GM12878 (cell line): Measurements from ENCODE around the gene GNA14. TPM values are rescaled to one million over a fixed set of nuclear protein-coding genes. Genes with fewer than 3 reads are reported as not detected.

ENCODE experiments used
- ATAC-seq: fragments of 200-7000 bp; cut with Tn5 transposase; 3 replicates; pipeline ENCODE4 v1.9.1; 2020; ENCODE audit warnings: mild to moderate bottlenecking, moderate library complexity
- BruUV-seq: library from RNA; stranded (reverse); fragments of 400-500 nt; replicated peaks from 2 replicates; lab custom pipeline; 2021; lab: Mats Ljungman, UMichigan
- CTCF ChIA-PET: fragments of 300-600 bp; sonication (Branson Sonifier 250); formaldehyde crosslinking; extraction: SDS; loops from one replicate; lab custom pipeline; 2021; ENCODE audit warnings: inconsistent platforms; lab: Yijun Ruan, JAX
- POLR2A ChIA-PET: fragments of 350-600 bp; formaldehyde crosslinking; extraction: SDS; loops from one replicate; lab custom pipeline; 2021; ENCODE audit warnings: inconsistent platforms; lab: Charles Lee
- RAD21 ChIA-PET: fragments of 300-600 bp; sonication (Branson Sonifier 250); formaldehyde crosslinking; loops from one replicate; lab custom pipeline; 2023; ENCODE audit warnings: antibody characterized with exemption; ENCODE audit not compliant: unreplicated experiment; lab: Charles Lee
- SMC1A ChIA-PET: fragments of 300-600 bp; sonication (Branson Sonifier 250); formaldehyde crosslinking; loops from one replicate; lab custom pipeline; 2023; ENCODE audit not compliant: unreplicated experiment, uncharacterized antibody; lab: Charles Lee
- DNase-seq: peaks from one replicate; pipeline ENCODE4 v3.0.0-alpha.2; 2011; ENCODE audit warnings: low read depth, low spot score
- FAIRE-seq: peaks from 3 replicates; lab custom pipeline; 2011; peaks lifted over from hg19 to GRCh38; lab: Jason Lieb, UNC
- H2AFZ ChIP-seq: 2 replicates; pipeline ENCODE4 v1.6.0; 2011; ENCODE audit warnings: low read depth, low read length, control low read depth; ENCODE audit not compliant: control insufficient read depth
- H3K27ac ChIP-seq: 2 replicates; pipeline ENCODE4 v1.5.1; 2011; ENCODE audit warnings: control low read depth; ENCODE audit not compliant: control insufficient read depth, insufficient read depth
- H3K27me3 ChIP-seq, 2 experiments: replicated peaks in 1 of 2; 2 replicates each; pipeline versions ENCODE4 v1.6.0 to v1.6.1; 2011; ENCODE audit warnings: low read length in 1 of 2; ENCODE audit not compliant: control insufficient read depth in 2 of 2, insufficient read depth in 2 of 2
- H3K36me3 ChIP-seq, 2 experiments: 2 replicates each; pipeline ENCODE4 v1.5.1; 2011; ENCODE audit warnings: low read length in 1 of 2; ENCODE audit not compliant: control insufficient read depth in 2 of 2, insufficient read depth in 2 of 2
- H3K4me1 ChIP-seq: 2 replicates; pipeline ENCODE4 v1.6.1; 2011; ENCODE audit warnings: mild to moderate bottlenecking, low read length, moderate library complexity, mixed read lengths; ENCODE audit not compliant: control insufficient read depth, insufficient read depth
- H3K4me2 ChIP-seq: 2 replicates; pipeline ENCODE4 v1.6.0; 2011; ENCODE audit warnings: control low read depth; ENCODE audit not compliant: control insufficient read depth, insufficient read depth
- H3K4me3 ChIP-seq: fragments of 200-600 bp; sonication (generic); 2 replicates; pipeline ENCODE4 v1.5.1; 2016
- H3K79me2 ChIP-seq: 2 replicates; pipeline ENCODE4 v1.6.0; 2011; ENCODE audit warnings: low read length; ENCODE audit not compliant: control insufficient read depth, insufficient read depth
- H3K9ac ChIP-seq: 2 replicates; pipeline ENCODE4 v1.8.0; 2011; ENCODE audit warnings: low read length, control low read depth, mixed read lengths; ENCODE audit not compliant: control insufficient read depth, insufficient read depth
- H3K9me3 ChIP-seq: replicated peaks from 3 replicates; pipeline ENCODE4 v1.5.1; 2011; ENCODE audit warnings: mild to moderate bottlenecking, low read length; ENCODE audit not compliant: control insufficient read depth, insufficient read depth
- H4K20me1 ChIP-seq: 2 replicates; pipeline ENCODE4 v1.6.0; 2011; ENCODE audit not compliant: control insufficient read depth, insufficient read depth
- BRCA1 ChIP-seq: IDR thresholded peaks from 2 replicates; pipeline ENCODE4 v1.6.1; 2011; ENCODE audit warnings: low read depth, low read length, improper control_type of control experiment
- ELK1 ChIP-seq: IDR thresholded peaks from 2 replicates; pipeline ENCODE4 v1.6.1; 2012; ENCODE audit warnings: low read depth, low read length, improper control_type of control experiment
- EZH2 ChIP-seq: IDR thresholded peaks from 2 replicates; pipeline ENCODE4 v1.6.1; 2012; ENCODE audit warnings: low read depth, mild to moderate bottlenecking, control low read depth, inconsistent platforms, low read length, borderline replicate concordance; ENCODE audit not compliant: control insufficient read depth
- FOS ChIP-seq: IDR thresholded peaks from 3 replicates; pipeline ENCODE4 v1.6.1; 2011; ENCODE audit warnings: borderline replicate concordance; ENCODE audit not compliant: insufficient read length; ENCODE audit errors: extremely low read depth
- JUNB ChIP-seq: IDR thresholded peaks from 2 replicates; pipeline ENCODE4 v1.6.1; 2016; ENCODE audit warnings: antibody characterized with exemption, mild to moderate bottlenecking
- KAT2A ChIP-seq: conservative IDR thresholded peaks from 2 replicates; pipeline ENCODE4 v1.6.1; 2011; ENCODE audit warnings: low read depth, low read length; ENCODE audit not compliant: control insufficient read depth
- NFIC ChIP-seq: IDR thresholded peaks from 2 replicates; pipeline ENCODE4 v1.6.1; 2012; ENCODE audit warnings: low read depth, mild to moderate bottlenecking, inconsistent platforms, low read length, moderate library complexity
- PAX5 ChIP-seq: IDR thresholded peaks from 2 replicates; pipeline ENCODE4 v1.6.1; 2011; ENCODE audit warnings: low read depth, low read length, borderline replicate concordance
- PML ChIP-seq: IDR thresholded peaks from 2 replicates; pipeline ENCODE4 v1.6.1; 2012; ENCODE audit warnings: low read length, inconsistent platforms
- POLR2AphosphoS2 ChIP-seq: IDR thresholded peaks from 2 replicates; pipeline ENCODE4 v1.6.1; 2011; ENCODE audit warnings: low read depth, mild to moderate bottlenecking, low read length, improper control_type of control experiment, moderate library complexity
- POU2F2 ChIP-seq: IDR thresholded peaks from 3 replicates; pipeline ENCODE4 v1.6.1; 2011; ENCODE audit warnings: low read depth, mild to moderate bottlenecking, low read length, borderline replicate concordance
- TBL1XR1 ChIP-seq: IDR thresholded peaks from 2 replicates; pipeline ENCODE4 v1.6.1; 2012; ENCODE audit warnings: low read depth, low read length, improper control_type of control experiment
- USF1 ChIP-seq: IDR thresholded peaks from 2 replicates; pipeline ENCODE4 v1.6.1; 2011; ENCODE audit warnings: borderline replicate concordance, low read depth, mild to moderate bottlenecking, moderate library complexity, mixed read lengths, low read length; ENCODE audit not compliant: insufficient read depth; ENCODE audit errors: extremely low read length
- WRNIP1 ChIP-seq: IDR thresholded peaks from 2 replicates; pipeline ENCODE4 v1.6.1; 2011; ENCODE audit warnings: low read depth, low read length, improper control_type of control experiment, borderline replicate concordance
- ZBTB11 ChIP-seq: fragments of 450-650 bp; formaldehyde crosslinking; IDR thresholded peaks from 2 replicates; pipeline ENCODE4 v1.5.0; 2022; ENCODE audit warnings: mild to moderate bottlenecking, missing genetic modification characterization
- WGBS: methylation state at CpG from one replicate; pipeline ENCODE4 v1.1.6; 2016; ENCODE audit warnings: low lambda C conversion rate; ENCODE audit not compliant: insufficient replicate concordance, insufficient coverage; ENCODE audit errors: missing lambda C conversion rate; 5-methylcytosine and 5-hydroxymethylcytosine counted together
- in situ Hi-C: fragments of 300-500 bp; cut with MboI; formaldehyde crosslinking; loops from 9 replicates; pipeline ENCODE4 v1.14.3; 2018; ENCODE audit warnings: mixed read lengths
- intact Hi-C: fragments of 100-400 bp; cut with micrococcal nuclease; formaldehyde crosslinking; loops from one replicate; pipeline ENCODE4 v1.14.2; 2022; ENCODE audit not compliant: unreplicated experiment
- polyA plus RNA-seq, 11 experiments: library from polyadenylated mRNA; depleted of rRNA in 4 of 11; unstranded in 6 of 11; stranded (reverse) in 5 of 11; fragments of >200 nt; fragmentation: Nextera tagmentation in 4 of 11; fragmentation: Illumina TruSeq in 1 of 11; extraction: Ambion mirVana in 4 of 11; extraction: Trizol in 1 of 11; gene quantifications; 1 replicate in 1 of 11; 2 replicates in 10 of 11; pipeline versions ENCODE4 v1.2.1 to v1.2.3, GENCODE V29; 2011 to 2016; ENCODE audit warnings: inconsistent platforms in 2 of 11, missing spikeins in 2 of 11, low read depth in 1 of 11
- total RNA-seq, 4 experiments: library from RNA; depleted of rRNA in 3 of 4; stranded (reverse); fragments of >200 nt in 3 of 4; fragmentation: Illumina TruSeq in 1 of 4; extraction: Trizol in 1 of 4; gene quantifications; 2 replicates each; pipeline versions ENCODE4 v1.2.1 to v1.2.3, GENCODE V29; 2013 to 2021

GNA14 gene
- total and polyA plus RNA-seq, 10 of the 15 experiments (the other 5 are each of a cell fraction or from before 2014, with no cell fraction given), result 0.17 TPM; not detected in 9

- H4K20me1 ChIP-seq, result no peaks in the 10 kb centered on the region
- DNase-seq, result no peak
- H3K4me1 ChIP-seq, result no peaks in the 10 kb centered on the region
- no peak for FAIRE-seq
- no peak overlapping the region for H3K4me2 ChIP-seq
- no peak for ATAC-seq
- no peaks in the 10 kb centered on the region for H3K36me3 ChIP-seq
- no peak overlapping the region for H2AFZ ChIP-seq
- H3K4me3 ChIP-seq, result no peak overlapping the region
- in situ Hi-C loops (no loop called here), intact Hi-C loops (no loop called here)
- BruUV-seq, result no TSS peak
- ChIA-PET CTCF (no interaction called here), POLR2A (no interaction called here), SMC1A (no interaction called here), RAD21 (no interaction called here)
- H3K79me2 ChIP-seq, result no peaks in the 10 kb centered on the region
- H3K9me3 ChIP-seq, result no peaks in the 10 kb centered on the region; the same call in 2 of the 3 replicates
- H3K27me3 ChIP-seq, result no peaks in the 10 kb centered on the region
- no peak overlapping the region for H3K27ac ChIP-seq
- no peak overlapping the region for H3K9ac ChIP-seq
- 0% methylated on average over 1 of the region's 1 CpG for WGBS
- TF ChIP-seq BRCA1, result no peak
- no peak for TF ChIP-seq PML
- TF ChIP-seq EZH2, result no peak
- no peak for TF ChIP-seq FOS
- no peak for TF ChIP-seq POLR2AphosphoS2
- no peak for TF ChIP-seq KAT2A
- TF ChIP-seq PAX5, result no peak
- no peak for TF ChIP-seq JUNB
- no peak for TF ChIP-seq NFIC
- no peak for TF ChIP-seq ZBTB11 (CRISPR knock-in tag)
- no peak for TF ChIP-seq WRNIP1
- no peak for TF ChIP-seq ELK1
- no peak for TF ChIP-seq POU2F2
- no peak for TF ChIP-seq TBL1XR1
- no peak for TF ChIP-seq USF1
These were observed 106.5 kb downstream of the GNA14 start for GRCh38 chr9:77541600-77541999.
